ENCODE measurements around the gene DUSP16.
"Not testable (repeated sequence)": the region's sequence is repeated elsewhere in the genome, so short reads cannot be mapped to it uniquely, and the experiment has no call there.

The DUSP16 gene

GRCh38 chr12:12531194-12531593 lies 31.5 kb downstream of the DUSP16 start:
- Mint-ChIP-seq H3K9me3 (no peaks in the 10 kb centered on the region), H3K36me3 (peaks cover 19% of the 10 kb centered on the region), H3K4me3 (no peak overlapping the region), H3K4me1 (peaks cover 57% of the 10 kb centered on the region), H3K27ac (no peak overlapping the region), H3K27me3 (no peaks in the 10 kb centered on the region)
- no peak for DNase-seq
- CTCF ChIA-PET = no interaction called here

- Mint-ChIP-seq H3K27me3 (no peaks in the 10 kb centered on the region), H3K9me3 (no peaks in the 10 kb centered on the region), H3K4me3 (no peak overlapping the region), H3K27ac (no peak overlapping the region), H3K4me1 (peaks cover 59% of the 10 kb centered on the region), H3K36me3 (peaks cover 23% of the 10 kb centered on the region)
- no peak for DNase-seq
- CTCF ChIA-PET = no interaction called here
These were observed 32.8 kb downstream of the DUSP16 start for GRCh38 chr12:12529783-12530421.

- Mint-ChIP-seq H3K36me3 (peaks cover 26% of the 10 kb centered on the region), H3K27me3 (no peaks in the 10 kb centered on the region), H3K27ac (peak overlapping the region; percentile 87), H3K4me1 (peaks cover 46% of the 10 kb centered on the region), H3K4me3 (peak overlapping the region; percentile 50), H3K9me3 (no peaks in the 10 kb centered on the region)
- CTCF ChIA-PET = interaction anchor here (0.7 kb wide), 1 partner anchor 30 kb away, joined by 3 read pairs; no protein-coding TSS in a partner anchor
- DNase-seq = no peak
These were observed 34.0 kb downstream of the DUSP16 start for GRCh38 chr12:12528361-12529270.

GRCh38 chr12:12527820-12528296 lies 34.8 kb downstream of the DUSP16 start:
- Mint-ChIP-seq H3K9me3 (no peaks in the 10 kb centered on the region), H3K4me3 (peak overlapping the region; percentile 50), H3K36me3 (peaks cover 26% of the 10 kb centered on the region), H3K27ac (peak overlapping the region; percentile 87), H3K27me3 (no peaks in the 10 kb centered on the region), H3K4me1 (peaks cover 46% of the 10 kb centered on the region)
- DNase-seq = peak; percentile 48
- CTCF ChIA-PET = no interaction called here

GRCh38 chr12:12524128-12524527 lies 38.5 kb downstream of the DUSP16 start:
- Mint-ChIP-seq H3K9me3 (no peaks in the 10 kb centered on the region), H3K4me3 (no peak overlapping the region), H3K27ac (no peak overlapping the region), H3K27me3 (no peaks in the 10 kb centered on the region), H3K4me1 (peaks cover 33% of the 10 kb centered on the region), H3K36me3 (peaks cover 35% of the 10 kb centered on the region)
- CTCF ChIA-PET = interaction anchor here (0.8 to 1.4 kb wide), 2 partner anchors 10 to 40 kb away, joined by 3 to 4 read pairs; no protein-coding TSS in a partner anchor
- DNase-seq = no peak

- H3K4me1 Mint-ChIP-seq = peaks cover 24% of the 10 kb centered on the region
- no peak overlapping the region for H3K27ac Mint-ChIP-seq
- DNase-seq = no peak
- CTCF ChIA-PET = interaction anchor here (1.4 kb wide), 1 partner anchor 9 kb away, joined by 4 read pairs; no protein-coding TSS in a partner anchor
- peaks cover 42% of the 10 kb centered on the region for H3K36me3 Mint-ChIP-seq
- no peaks in the 10 kb centered on the region for H3K9me3 Mint-ChIP-seq
- no peaks in the 10 kb centered on the region for H3K27me3 Mint-ChIP-seq
- H3K4me3 Mint-ChIP-seq = no peak overlapping the region
These were observed 39.4 kb downstream of the DUSP16 start for GRCh38 chr12:12523229-12523628.

- H3K4me3 Mint-ChIP-seq, H3K9me3 Mint-ChIP-seq, H3K27ac Mint-ChIP-seq, H3K27me3 Mint-ChIP-seq, DNase-seq, CTCF ChIA-PET: not testable (repeated sequence)
- peaks cover 45% of the 10 kb centered on the region for H3K36me3 Mint-ChIP-seq
- H3K4me1 Mint-ChIP-seq = peaks cover 19% of the 10 kb centered on the region
These were observed 40.0 kb downstream of the DUSP16 start for GRCh38 chr12:12522657-12523056.

GRCh38 chr12:12521888-12522287 lies 40.8 kb downstream of the DUSP16 start:
- no peak for DNase-seq
- H3K4me3 Mint-ChIP-seq = no peak overlapping the region
- H3K4me1 Mint-ChIP-seq = peaks cover 11% of the 10 kb centered on the region
- CTCF ChIA-PET = interaction anchor here (0.8 kb wide), 1 partner anchor 16 kb away, joined by 3 read pairs; no protein-coding TSS in a partner anchor
- H3K27me3 Mint-ChIP-seq = no peaks in the 10 kb centered on the region
- no peak overlapping the region for H3K27ac Mint-ChIP-seq
- H3K9me3 Mint-ChIP-seq = no peaks in the 10 kb centered on the region
- peaks cover 52% of the 10 kb centered on the region for H3K36me3 Mint-ChIP-seq

GRCh38 chr12:12521044-12521485 lies 41.6 kb downstream of the DUSP16 start:
- CTCF ChIA-PET = no interaction called here
- Mint-ChIP-seq H3K36me3 (peaks cover 51% of the 10 kb centered on the region), H3K4me1 (peaks cover 4% of the 10 kb centered on the region), H3K27me3 (no peaks in the 10 kb centered on the region), H3K27ac (no peak overlapping the region), H3K4me3 (no peak overlapping the region), H3K9me3 (no peaks in the 10 kb centered on the region)
- no peak for DNase-seq

- DNase-seq = no peak
- Mint-ChIP-seq H3K27me3 (no peaks in the 10 kb centered on the region), H3K9me3 (no peaks in the 10 kb centered on the region), H3K4me1 (no peaks in the 10 kb centered on the region), H3K4me3 (no peak overlapping the region), H3K27ac (no peak overlapping the region), H3K36me3 (peaks cover 47% of the 10 kb centered on the region)
- CTCF ChIA-PET = interaction anchor here (0.9 kb wide), 1 partner anchor 79 kb away, joined by 3 read pairs; no protein-coding TSS in a partner anchor
These were observed 42.4 kb downstream of the DUSP16 start for GRCh38 chr12:12520273-12520672.

- Mint-ChIP-seq H3K36me3 (peaks cover 50% of the 10 kb centered on the region), H3K9me3 (no peaks in the 10 kb centered on the region), H3K4me1 (peaks cover 1% of the 10 kb centered on the region), H3K27me3 (no peaks in the 10 kb centered on the region), H3K27ac (no peak overlapping the region), H3K4me3 (no peak overlapping the region)
- CTCF ChIA-PET = interaction anchor here (0.9 kb wide), 1 partner anchor 80 kb away, joined by 3 read pairs; no protein-coding TSS in a partner anchor
- DNase-seq = no peak
These were observed 43.2 kb downstream of the DUSP16 start for GRCh38 chr12:12519354-12519998.

- CTCF ChIA-PET = no interaction called here
- no peaks in the 10 kb centered on the region for H3K9me3 Mint-ChIP-seq
- H3K27ac Mint-ChIP-seq = no peak overlapping the region
These were observed 43.7 kb downstream of the DUSP16 start for GRCh38 chr12:12518919-12519318.

GRCh38 chr12:12518464-12518845 lies 44.2 kb downstream of the DUSP16 start:
- Mint-ChIP-seq H3K4me1 (peaks cover 3% of the 10 kb centered on the region), H3K27me3 (no peaks in the 10 kb centered on the region), H3K9me3 (no peaks in the 10 kb centered on the region), H3K27ac (no peak overlapping the region), H3K4me3 (no peak overlapping the region), H3K36me3 (peaks cover 51% of the 10 kb centered on the region)
- DNase-seq = no peak
- CTCF ChIA-PET = no interaction called here

More at GRCh38 chr12:12518919-12519318, 43.7 kb downstream of the DUSP16 start:
- Mint-ChIP-seq H3K27me3 (no peaks in the 10 kb centered on the region), H3K4me3 (no peak overlapping the region), H3K4me1 (peaks cover 3% of the 10 kb centered on the region), H3K36me3 (peaks cover 52% of the 10 kb centered on the region)
- no peak for DNase-seq
